ENCODE measurements around the gene TUBB1. TPM values are rescaled to one million over a fixed set of nuclear protein-coding genes. Genes with fewer than 3 reads are reported as not detected.
A peak's percentile ranks its signal among the peaks of the same experiment; 100 is the strongest.

Gene TUBB1
- polyA plus RNA-seq, 1 donor from 2014 or later = 7.8 TPM

- peak overlapping the region in 1 of 4 donors; percentile 72 for H3K4me3 Mint-ChIP-seq
Observed at GRCh38 chr20:58984691-58985090, 34.5 kb upstream of the TUBB1 start.

DNA sequence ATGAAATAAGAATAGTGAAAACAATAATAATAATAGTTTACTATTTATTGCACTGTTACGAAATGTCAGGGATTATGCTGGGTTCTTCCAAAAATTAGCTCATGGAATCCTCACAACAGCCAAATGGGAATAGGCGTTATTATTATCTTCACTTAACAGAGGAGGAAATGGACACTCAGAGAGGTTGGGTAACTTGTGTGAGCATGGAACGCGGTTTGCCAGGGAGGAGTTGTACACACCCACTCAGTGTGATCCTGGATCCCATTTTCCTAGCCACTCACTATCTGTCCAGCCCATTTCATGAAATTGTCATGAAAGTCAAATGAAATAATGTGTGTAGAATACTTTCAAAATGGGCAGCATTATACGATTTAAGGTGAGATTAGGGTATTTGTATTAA is 33.6 kb upstream of the TUBB1 start:
- H3K9me3 Mint-ChIP-seq = no peaks in the 10 kb centered on the region
- H3K36me3 Mint-ChIP-seq = peaks cover 4% of the 10 kb centered on the region
- no peak overlapping the region for H3K4me3 Mint-ChIP-seq
- no peaks in the 10 kb centered on the region for H3K27me3 Mint-ChIP-seq
- H3K27ac Mint-ChIP-seq = peak overlapping the region in 1 of 3 donors; percentile 51
- H3K4me1 Mint-ChIP-seq = peaks cover 25 to 30% (median 25%) of the 10 kb centered on the region in 3 donors

More at GRCh38 chr20:58984691-58985090, 34.5 kb upstream of the TUBB1 start:
- no peaks in the 10 kb centered on the region for H3K27me3 Mint-ChIP-seq
- peak overlapping the region in 2 of 3 donors; percentile 17 to 88 for H3K27ac Mint-ChIP-seq
- peaks cover 4% of the 10 kb centered on the region for H3K36me3 Mint-ChIP-seq
- no peaks in the 10 kb centered on the region for H3K9me3 Mint-ChIP-seq
- peaks cover 25 to 27% (median 25%) of the 10 kb centered on the region in 3 donors for H3K4me1 Mint-ChIP-seq

GRCh38 chr20:58986286-58986967 is 32.8 kb upstream of the TUBB1 start:
- Mint-ChIP-seq H3K4me1 (peaks cover 25 to 30% (median 26%) of the 10 kb centered on the region in 3 donors), H3K27ac (peak overlapping the region; percentile 23 to 81 (median 76)), H3K27me3 (no peaks in the 10 kb centered on the region), H3K4me3 (no peak overlapping the region), H3K36me3 (peaks cover 4% of the 10 kb centered on the region), H3K9me3 (no peaks in the 10 kb centered on the region)

- H3K27ac Mint-ChIP-seq = peak overlapping the region; percentile 23 to 67 (median 47)
- H3K27me3 Mint-ChIP-seq = no peaks in the 10 kb centered on the region
- peak overlapping the region in 1 of 4 donors; percentile 20 for H3K4me3 Mint-ChIP-seq
- peaks cover 4% of the 10 kb centered on the region for H3K36me3 Mint-ChIP-seq
- H3K9me3 Mint-ChIP-seq = no peaks in the 10 kb centered on the region
- H3K4me1 Mint-ChIP-seq = peaks cover 21 to 27% (median 26%) of the 10 kb centered on the region in 3 donors
Observed at GRCh38 chr20:58986968-58987517, 32.2 kb upstream of the TUBB1 start.

DNA sequence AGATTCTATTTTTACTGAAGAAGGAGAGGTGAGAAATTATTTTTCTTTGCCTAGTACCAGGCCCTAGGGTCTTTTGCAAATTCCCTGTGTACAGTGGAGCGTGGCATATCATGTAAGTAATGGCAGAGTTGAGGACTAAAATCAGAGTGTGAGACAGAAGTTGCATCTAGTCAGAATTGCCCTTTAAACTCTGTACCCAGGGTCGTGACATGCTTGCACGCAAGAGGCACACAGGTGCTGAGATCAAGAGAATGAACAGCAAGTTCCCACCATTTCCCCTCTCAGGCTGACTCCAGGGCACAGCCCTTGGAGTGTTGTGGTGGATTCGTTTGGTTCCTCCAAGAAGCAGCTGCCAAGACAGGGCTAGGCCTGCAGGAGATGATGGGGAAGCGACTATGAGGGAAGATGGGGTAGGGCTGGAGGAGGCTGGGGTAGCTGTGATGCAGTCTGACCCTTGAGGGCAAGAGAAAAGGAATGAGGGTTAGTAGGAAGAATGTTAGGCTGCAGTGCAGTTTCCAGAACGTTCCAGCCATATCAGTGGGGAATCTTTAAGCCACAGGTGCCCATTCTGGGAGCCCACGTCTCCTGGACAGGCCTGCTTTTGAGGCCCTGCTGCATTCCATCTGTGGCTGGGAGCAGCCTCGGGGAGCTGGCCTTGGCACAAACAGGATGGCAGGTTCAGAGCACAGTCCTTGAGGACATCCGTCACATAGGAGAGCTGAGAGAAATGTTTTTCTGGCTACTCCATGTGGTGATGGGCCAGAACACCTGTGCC is 31.3 kb upstream of the TUBB1 start:
- H3K36me3 Mint-ChIP-seq = peaks cover 4% of the 10 kb centered on the region
- H3K9me3 Mint-ChIP-seq = no peaks in the 10 kb centered on the region
- no peaks in the 10 kb centered on the region for H3K27me3 Mint-ChIP-seq
- peak overlapping the region; percentile 35 to 47 (median 42) for H3K27ac Mint-ChIP-seq
- peaks cover 15 to 21% (median 18%) of the 10 kb centered on the region in 3 donors for H3K4me1 Mint-ChIP-seq
- H3K4me3 Mint-ChIP-seq = no peak overlapping the region

- peak overlapping the region in 2 of 3 donors; percentile 35 to 90 for H3K27ac Mint-ChIP-seq
Observed at GRCh38 chr20:58988565-58988882, 30.7 kb upstream of the TUBB1 start.

GRCh38 chr20:58989196-58989595 is 30.0 kb upstream of the TUBB1 start:
- Mint-ChIP-seq H3K4me3 (no peak overlapping the region), H3K4me1 (peaks cover 8 to 20% (median 13%) of the 10 kb centered on the region in 3 donors), H3K36me3 (peaks cover 4% of the 10 kb centered on the region), H3K27me3 (no peaks in the 10 kb centered on the region), H3K27ac (peak overlapping the region in 2 of 3 donors; percentile 35 to 53), H3K9me3 (no peaks in the 10 kb centered on the region)

More at GRCh38 chr20:58988565-58988882, 30.7 kb upstream of the TUBB1 start:
- Mint-ChIP-seq H3K36me3 (peaks cover 4% of the 10 kb centered on the region), H3K4me1 (peaks cover 15 to 23% (median 16%) of the 10 kb centered on the region in 3 donors), H3K9me3 (no peaks in the 10 kb centered on the region), H3K4me3 (no peak overlapping the region), H3K27me3 (no peaks in the 10 kb centered on the region)

GRCh38 chr20:58990651-58991445 is 28.4 kb upstream of the TUBB1 start:
- Mint-ChIP-seq H3K9me3 (no peaks in the 10 kb centered on the region), H3K36me3 (peaks cover 4% of the 10 kb centered on the region), H3K27me3 (no peaks in the 10 kb centered on the region), H3K27ac (no peak overlapping the region), H3K4me1 (peaks cover 7 to 21% (median 19%) of the 10 kb centered on the region in 3 donors), H3K4me3 (peak overlapping the region in 1 of 4 donors; percentile 51)

GRCh38 chr20:58991715-58992114 is 27.5 kb upstream of the TUBB1 start:
- H3K27me3 Mint-ChIP-seq = no peaks in the 10 kb centered on the region
- H3K4me1 Mint-ChIP-seq = peaks cover 9 to 21% (median 20%) of the 10 kb centered on the region in 3 donors
- H3K36me3 Mint-ChIP-seq = peaks cover 4% of the 10 kb centered on the region
- no peaks in the 10 kb centered on the region for H3K9me3 Mint-ChIP-seq
- H3K27ac Mint-ChIP-seq = peak overlapping the region in 1 of 3 donors; percentile 46
- no peak overlapping the region for H3K4me3 Mint-ChIP-seq

DNA sequence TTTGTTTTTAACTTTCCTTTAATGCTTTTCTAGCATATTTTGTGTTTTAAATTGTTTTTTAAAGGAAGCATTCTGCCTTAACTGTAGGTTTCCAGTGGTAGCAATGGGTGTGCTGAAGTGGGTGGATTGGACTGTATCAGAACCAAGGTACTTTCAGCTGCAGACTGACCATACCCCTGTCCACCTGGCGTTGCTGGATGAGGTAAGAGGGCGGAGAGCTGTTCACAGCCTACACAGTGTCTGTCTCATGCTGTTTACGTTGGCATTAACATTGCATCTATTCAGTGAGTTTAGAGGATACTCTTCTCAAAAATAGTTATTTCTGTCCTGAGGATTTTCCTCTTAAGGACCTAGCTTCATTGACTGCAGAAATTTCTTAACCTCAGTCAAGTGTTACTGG is 26.3 kb upstream of the TUBB1 start:
- H3K27me3 Mint-ChIP-seq = no peaks in the 10 kb centered on the region
- H3K27ac Mint-ChIP-seq = peak overlapping the region in 2 of 3 donors; percentile 14 to 39
- H3K9me3 Mint-ChIP-seq = no peaks in the 10 kb centered on the region
- H3K4me3 Mint-ChIP-seq = no peak overlapping the region
- H3K36me3 Mint-ChIP-seq = peaks cover 3% of the 10 kb centered on the region
- peaks cover 5 to 20% (median 19%) of the 10 kb centered on the region in 3 donors for H3K4me1 Mint-ChIP-seq

DNA sequence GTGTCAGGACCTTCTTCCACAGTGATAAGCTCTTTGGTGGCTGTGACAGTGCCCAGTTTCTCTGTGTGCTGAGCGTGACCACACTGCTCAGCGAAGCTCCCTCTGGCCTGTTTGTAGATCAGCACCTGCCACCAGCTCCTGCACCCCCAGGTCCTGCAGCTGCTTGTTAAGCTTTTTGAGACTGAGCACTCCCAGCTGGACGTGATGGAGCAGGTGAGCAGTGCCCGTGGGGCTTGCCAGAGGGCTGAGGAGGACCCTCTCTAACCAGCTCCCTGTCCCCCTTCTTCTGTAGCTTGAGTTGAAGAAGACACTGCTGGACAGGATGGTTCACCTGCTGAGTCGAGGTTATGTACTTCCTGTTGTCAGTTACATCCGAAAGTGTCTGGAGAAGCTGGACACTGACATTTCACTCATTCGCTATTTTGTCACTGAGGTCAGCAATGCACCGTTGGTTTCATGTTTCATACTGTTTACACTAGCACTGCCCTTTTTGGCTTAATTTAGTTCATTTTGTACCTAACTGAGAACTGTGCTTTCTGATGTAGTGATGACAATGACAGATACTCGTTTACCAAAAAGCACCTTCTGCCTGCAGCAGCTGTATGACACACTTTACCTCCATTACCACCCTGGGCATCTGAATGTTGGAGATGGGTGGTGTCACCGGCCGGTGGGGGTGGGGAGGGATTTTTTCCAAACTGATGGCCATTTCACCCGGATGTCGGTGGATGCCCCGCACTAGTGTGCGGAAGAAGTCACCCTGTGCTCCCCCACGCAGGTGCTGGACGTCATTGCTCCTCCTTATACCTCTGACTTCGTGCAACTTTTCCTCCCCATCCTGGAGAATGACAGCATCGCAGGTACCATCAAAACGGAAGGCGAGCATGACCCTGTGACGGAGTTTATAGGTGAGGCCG is 25.6 kb upstream of the TUBB1 start:
- Mint-ChIP-seq H3K4me3 (peak overlapping the region in 2 of 4 donors; percentile 18 to 48), H3K27me3 (no peaks in the 10 kb centered on the region), H3K4me1 (peaks cover 5 to 20% (median 19%) of the 10 kb centered on the region in 3 donors), H3K9me3 (no peaks in the 10 kb centered on the region), H3K36me3 (peaks cover 3% of the 10 kb centered on the region), H3K27ac (peak overlapping the region in 2 of 3 donors; percentile 22 to 41)

DNA sequence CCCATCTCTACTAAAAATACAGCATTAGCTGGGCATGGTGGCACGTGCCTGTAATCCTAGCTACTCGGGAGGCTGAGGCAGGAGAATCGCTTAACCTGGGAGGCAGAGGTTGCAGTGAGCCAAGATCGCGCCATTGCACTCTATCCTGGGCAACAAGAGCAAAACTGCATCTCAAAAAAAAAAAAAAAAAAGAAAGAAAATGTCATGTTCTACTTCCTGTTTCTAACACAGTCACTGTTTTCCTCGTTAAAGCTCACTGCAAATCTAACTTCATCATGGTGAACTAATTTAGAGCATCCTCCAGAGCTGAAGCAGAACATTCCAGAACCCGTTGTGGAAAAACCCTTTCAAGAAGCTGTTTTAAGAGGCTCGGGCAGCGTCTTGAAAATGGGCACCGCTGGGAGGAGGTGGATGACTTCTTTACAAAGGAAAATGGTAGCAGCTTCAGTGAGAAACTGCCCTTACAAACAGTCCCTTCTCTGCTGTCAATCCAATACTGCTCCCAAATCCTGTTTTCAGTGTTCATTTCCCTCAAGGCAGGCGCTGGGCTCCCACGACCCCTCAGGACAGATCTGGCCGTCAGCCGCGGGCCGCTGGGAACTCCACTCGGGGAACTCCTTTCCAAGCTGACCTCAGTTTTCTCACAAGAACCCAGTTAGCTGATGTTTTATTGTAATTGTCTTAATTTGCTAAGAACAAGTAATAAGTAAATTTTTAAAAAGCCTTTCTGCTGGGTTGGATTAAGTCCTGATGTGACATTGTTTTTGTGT is 24.7 kb upstream of the TUBB1 start:
- no peaks in the 10 kb centered on the region for H3K9me3 Mint-ChIP-seq
- no peaks in the 10 kb centered on the region for H3K27me3 Mint-ChIP-seq
- H3K4me3 Mint-ChIP-seq = peak overlapping the region in 1 of 4 donors; percentile 48
- H3K27ac Mint-ChIP-seq = peak overlapping the region; percentile 41 to 73 (median 63)
- no peaks in the 10 kb centered on the region for H3K36me3 Mint-ChIP-seq
- peaks cover 5 to 20% (median 19%) of the 10 kb centered on the region in 3 donors for H3K4me1 Mint-ChIP-seq
